ENCODE results near the gene OPCML. TPM values are rescaled to one million over a fixed set of nuclear protein-coding genes. Genes with fewer than 3 reads are reported as not detected.

Gene OPCML
- total RNA-seq, 1 experiment from 2014 or later = 0.13 TPM

DNA sequence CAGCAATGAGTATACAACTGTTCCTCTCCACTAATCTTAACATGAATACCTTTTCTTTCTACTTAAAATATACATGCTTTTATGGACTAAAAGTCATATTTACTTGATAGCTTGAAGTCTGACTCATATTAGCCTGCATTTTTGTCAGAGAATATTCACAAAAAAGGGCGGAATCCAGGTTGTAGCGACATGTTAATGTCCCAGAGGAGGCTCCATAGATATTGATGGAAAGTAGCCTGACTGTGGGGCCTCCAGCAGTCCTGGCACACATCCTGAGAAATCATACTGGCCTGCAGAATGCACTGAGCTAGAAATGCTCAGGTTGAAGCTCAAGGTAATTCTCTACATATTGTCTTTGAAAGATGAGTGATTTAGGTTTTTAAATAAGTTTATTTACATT, 1110.7 kb downstream of the OPCML start:
- no peak for DNase-seq (ENCODE audit: low spot score)
- Histone ChIP-seq H3K4me1 (ENCODE audit: insufficient read depth, low read length, poor library complexity, severe bottlenecking) (no peaks in the 10 kb centered on the region), H3K27me3 (replicated peaks; ENCODE audit: insufficient read depth, low read depth, low read length, poor library complexity) (peaks cover 58% of the 10 kb centered on the region), H3K27ac (ENCODE audit: low read depth, low read length, poor library complexity, severe bottlenecking) (no peak overlapping the region), H3K4me3 (ENCODE audit: low read depth, low read length, poor library complexity, severe bottlenecking) (no peak overlapping the region), H3K36me3 (ENCODE audit: insufficient read depth, low read length, poor library complexity, severe bottlenecking) (no peaks in the 10 kb centered on the region), H3K9me3 (ENCODE audit: low read depth, low read length, poor library complexity, severe bottlenecking) (peaks cover 7% of the 10 kb centered on the region)
- CTCF ChIA-PET = no interaction called here
- no TSS peak for BruUV-seq (replicated peaks)
- intact Hi-C loops (cut with micrococcal nuclease; ENCODE audit: unreplicated experiment) = no loop called here
- no peak for TF ChIP-seq EZH2 (IDR thresholded peaks at IDR 0.05; ENCODE audit: borderline replicate concordance, low read depth, low read length, poor library complexity, severe bottlenecking)
- TF ChIP-seq, protein P1, sequence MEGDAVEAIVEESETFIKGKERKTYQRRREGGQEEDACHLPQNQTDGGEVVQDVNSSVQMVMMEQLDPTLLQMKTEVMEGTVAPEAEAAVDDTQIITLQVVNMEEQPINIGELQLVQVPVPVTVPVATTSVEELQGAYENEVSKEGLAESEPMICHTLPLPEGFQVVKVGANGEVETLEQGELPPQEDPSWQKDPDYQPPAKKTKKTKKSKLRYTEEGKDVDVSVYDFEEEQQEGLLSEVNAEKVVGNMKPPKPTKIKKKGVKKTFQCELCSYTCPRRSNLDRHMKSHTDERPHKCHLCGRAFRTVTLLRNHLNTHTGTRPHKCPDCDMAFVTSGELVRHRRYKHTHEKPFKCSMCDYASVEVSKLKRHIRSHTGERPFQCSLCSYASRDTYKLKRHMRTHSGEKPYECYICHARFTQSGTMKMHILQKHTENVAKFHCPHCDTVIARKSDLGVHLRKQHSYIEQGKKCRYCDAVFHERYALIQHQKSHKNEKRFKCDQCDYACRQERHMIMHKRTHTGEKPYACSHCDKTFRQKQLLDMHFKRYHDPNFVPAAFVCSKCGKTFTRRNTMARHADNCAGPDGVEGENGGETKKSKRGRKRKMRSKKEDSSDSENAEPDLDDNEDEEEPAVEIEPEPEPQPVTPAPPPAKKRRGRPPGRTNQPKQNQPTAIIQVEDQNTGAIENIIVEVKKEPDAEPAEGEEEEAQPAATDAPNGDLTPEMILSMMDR (conservative IDR thresholded peaks at IDR 0.05; ENCODE audit: low read depth, low read length) = no peak
- POLR2A ChIA-PET (ENCODE audit: low non-redundant PET) = no interaction called here

DNA sequence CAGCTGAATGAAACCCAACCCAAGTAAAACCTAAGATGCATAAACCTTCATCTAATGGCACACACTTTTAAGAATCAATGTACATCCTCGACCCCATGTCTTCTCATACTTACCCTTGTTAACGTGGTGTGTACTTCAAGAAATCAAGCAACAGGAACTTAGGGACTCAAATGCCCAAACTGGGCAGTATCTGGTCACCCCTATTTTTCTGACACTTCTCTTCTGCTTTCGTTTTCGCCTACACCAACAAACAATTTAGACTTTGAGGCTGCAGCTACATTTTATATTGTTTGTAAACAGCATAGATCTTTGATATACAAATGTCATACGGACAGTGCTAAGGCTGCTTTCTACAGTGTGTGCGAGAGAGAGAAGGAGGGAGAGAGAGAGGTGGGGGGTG, 1117.8 kb downstream of the OPCML start:
- H3K9me3 ChIP-seq (ENCODE audit: low read depth, low read length, poor library complexity, severe bottlenecking) = no peaks in the 10 kb centered on the region
- intact Hi-C loops (cut with micrococcal nuclease; ENCODE audit: unreplicated experiment) = no loop called here
- no peaks in the 10 kb centered on the region for H3K4me1 ChIP-seq (ENCODE audit: insufficient read depth, low read length, poor library complexity, severe bottlenecking)
- H3K4me3 ChIP-seq (ENCODE audit: low read depth, low read length, poor library complexity, severe bottlenecking) = no peak overlapping the region
- no TSS peak for BruUV-seq (replicated peaks)
- CTCF ChIA-PET = no interaction called here
- TF ChIP-seq, protein P1 (conservative IDR thresholded peaks at IDR 0.05; ENCODE audit: low read depth, low read length) = no peak
- no peak for TF ChIP-seq EZH2 (IDR thresholded peaks at IDR 0.05; ENCODE audit: borderline replicate concordance, low read depth, low read length, poor library complexity, severe bottlenecking)
- H3K36me3 ChIP-seq (ENCODE audit: insufficient read depth, low read length, poor library complexity, severe bottlenecking) = no peaks in the 10 kb centered on the region
- POLR2A ChIA-PET (ENCODE audit: low non-redundant PET) = no interaction called here
- H3K27ac ChIP-seq (ENCODE audit: low read depth, low read length, poor library complexity, severe bottlenecking) = no peak overlapping the region
- DNase-seq (ENCODE audit: low spot score) = no peak
- H3K27me3 ChIP-seq (replicated peaks; ENCODE audit: insufficient read depth, low read depth, low read length, poor library complexity) = peaks cover 60% of the 10 kb centered on the region

GRCh38 chr11:132410383-132410782, 1121.9 kb downstream of the OPCML start:
- H3K4me3 ChIP-seq (ENCODE audit: low read depth, low read length, poor library complexity, severe bottlenecking) = no peak overlapping the region
- POLR2A ChIA-PET (ENCODE audit: low non-redundant PET) = no interaction called here
- H3K4me1 ChIP-seq (ENCODE audit: insufficient read depth, low read length, poor library complexity, severe bottlenecking) = no peaks in the 10 kb centered on the region
- intact Hi-C loops (cut with micrococcal nuclease; ENCODE audit: unreplicated experiment) = no loop called here
- peaks cover 37% of the 10 kb centered on the region for H3K27me3 ChIP-seq (replicated peaks; ENCODE audit: insufficient read depth, low read depth, low read length, poor library complexity)
- no peaks in the 10 kb centered on the region for H3K36me3 ChIP-seq (ENCODE audit: insufficient read depth, low read length, poor library complexity, severe bottlenecking)
- no TSS peak for BruUV-seq (replicated peaks)
- no peak for TF ChIP-seq EZH2 (IDR thresholded peaks at IDR 0.05; ENCODE audit: borderline replicate concordance, low read depth, low read length, poor library complexity, severe bottlenecking)
- TF ChIP-seq, protein P1 (conservative IDR thresholded peaks at IDR 0.05; ENCODE audit: low read depth, low read length) = no peak
- H3K9me3 ChIP-seq (ENCODE audit: low read depth, low read length, poor library complexity, severe bottlenecking) = peaks cover 5% of the 10 kb centered on the region
- no peak for DNase-seq (ENCODE audit: low spot score)
- no peak overlapping the region for H3K27ac ChIP-seq (ENCODE audit: low read depth, low read length, poor library complexity, severe bottlenecking)
- CTCF ChIA-PET = no interaction called here

Measured in A673 (cell line).